ENCODE data around the gene SMIM11.
"Not testable (repeated sequence)": the region's sequence is repeated elsewhere in the genome, so short reads cannot be mapped to it uniquely, and the experiment has no call there.

SMIM11 gene, protein sequence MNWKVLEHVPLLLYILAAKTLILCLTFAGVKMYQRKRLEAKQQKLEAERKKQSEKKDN

DNA sequence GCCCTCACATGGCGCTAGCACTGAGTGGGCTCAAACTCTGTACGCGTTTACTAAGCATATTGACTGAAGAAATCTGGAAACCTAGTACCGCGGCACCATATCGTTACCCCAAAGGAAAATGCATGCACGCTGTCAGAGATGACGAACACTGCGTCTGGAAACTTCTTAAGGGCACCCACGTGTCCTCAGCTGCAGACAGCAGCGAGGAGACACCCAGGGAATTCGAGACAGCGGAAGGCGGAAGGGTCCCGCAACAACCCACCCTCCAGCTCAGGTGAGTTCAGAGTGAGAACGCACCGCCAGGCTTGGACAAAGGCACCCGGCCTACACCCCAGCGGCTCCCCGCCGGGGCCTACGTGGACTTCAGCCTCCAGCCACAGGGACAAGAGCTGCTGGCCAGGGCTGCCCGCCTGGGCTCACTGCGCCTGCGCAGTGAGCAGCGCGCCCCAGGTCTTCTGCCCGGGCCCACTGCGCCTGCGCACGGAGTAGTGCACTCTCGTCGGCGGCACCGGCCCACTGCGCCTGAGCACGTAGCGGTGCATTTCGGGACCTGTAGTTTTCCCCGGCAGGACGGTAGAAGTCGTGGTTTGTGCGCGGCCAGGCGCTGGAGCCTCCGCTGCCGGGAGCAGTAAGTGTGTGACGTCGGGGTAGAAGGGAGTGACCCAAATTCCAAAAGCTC, at the start of gene SMIM11:
SMIM11 (plus strand) TSS at position 568 of the 679 bp plus-strand sequence. CDS start 3,998 bp downstream, outside the sequence.
- DNase-seq, result not testable (repeated sequence)

DNA sequence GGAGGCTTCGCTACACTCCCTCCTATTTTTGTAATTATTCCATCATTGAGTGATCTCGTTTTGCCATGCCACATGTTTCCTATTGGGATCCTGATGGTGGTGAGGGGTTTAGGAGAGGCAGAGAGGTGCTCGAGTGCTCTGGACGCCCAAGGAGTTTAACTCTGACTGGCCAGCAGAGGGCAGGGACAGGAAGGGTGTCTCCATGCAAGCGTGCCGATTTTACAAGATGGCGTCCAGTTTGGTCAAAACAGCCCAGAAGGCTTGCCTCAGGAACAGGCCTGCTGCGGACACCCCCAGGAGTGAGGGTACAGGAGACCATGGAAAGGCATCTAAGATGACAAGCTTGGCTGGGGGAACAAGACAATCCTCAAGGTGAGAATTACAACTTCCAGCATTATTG, 45.3 kb upstream of the SMIM11 start:
- DNase-seq, result no peak

DNA sequence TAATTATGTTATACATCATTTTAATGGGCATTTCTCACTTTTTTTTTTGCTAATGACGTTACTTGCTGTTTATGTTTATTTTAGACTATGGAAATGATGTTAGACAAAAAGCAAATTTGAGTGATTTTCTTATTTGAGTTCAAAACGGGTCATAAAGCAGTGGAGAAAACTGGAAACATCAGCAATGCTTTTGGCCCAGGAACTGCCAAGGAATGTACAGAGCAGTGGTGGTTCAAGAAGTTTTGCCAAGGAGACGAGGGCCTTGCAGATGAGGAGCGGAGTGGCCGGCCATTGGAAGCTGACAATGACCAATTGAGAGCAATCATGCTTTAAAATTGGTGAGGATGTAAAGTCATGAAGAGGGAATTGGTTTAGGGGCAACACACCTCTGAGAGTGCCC, 43.6 kb upstream of the SMIM11 start:
- DNase-seq, result no peak

DNA sequence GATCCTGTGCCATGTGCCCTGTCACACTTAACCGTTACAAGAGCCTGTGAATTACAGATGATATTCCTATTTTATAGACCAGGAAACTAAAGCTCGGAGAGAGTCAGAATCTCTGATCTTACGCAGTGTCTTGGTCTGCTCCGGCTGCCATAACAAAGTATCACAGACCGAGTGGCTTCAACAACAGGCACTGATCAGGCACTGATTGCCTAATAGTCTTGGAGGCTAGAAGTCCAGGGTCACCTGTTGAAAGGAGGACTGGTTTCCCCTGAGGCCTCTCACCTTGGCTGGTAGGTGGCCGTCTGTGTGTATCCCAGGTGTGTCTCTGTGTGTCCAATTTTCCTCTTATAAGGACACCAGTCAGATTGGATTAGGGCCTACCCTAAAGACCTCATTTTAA, 43.0 kb upstream of the SMIM11 start:
- no peak for DNase-seq

DNA sequence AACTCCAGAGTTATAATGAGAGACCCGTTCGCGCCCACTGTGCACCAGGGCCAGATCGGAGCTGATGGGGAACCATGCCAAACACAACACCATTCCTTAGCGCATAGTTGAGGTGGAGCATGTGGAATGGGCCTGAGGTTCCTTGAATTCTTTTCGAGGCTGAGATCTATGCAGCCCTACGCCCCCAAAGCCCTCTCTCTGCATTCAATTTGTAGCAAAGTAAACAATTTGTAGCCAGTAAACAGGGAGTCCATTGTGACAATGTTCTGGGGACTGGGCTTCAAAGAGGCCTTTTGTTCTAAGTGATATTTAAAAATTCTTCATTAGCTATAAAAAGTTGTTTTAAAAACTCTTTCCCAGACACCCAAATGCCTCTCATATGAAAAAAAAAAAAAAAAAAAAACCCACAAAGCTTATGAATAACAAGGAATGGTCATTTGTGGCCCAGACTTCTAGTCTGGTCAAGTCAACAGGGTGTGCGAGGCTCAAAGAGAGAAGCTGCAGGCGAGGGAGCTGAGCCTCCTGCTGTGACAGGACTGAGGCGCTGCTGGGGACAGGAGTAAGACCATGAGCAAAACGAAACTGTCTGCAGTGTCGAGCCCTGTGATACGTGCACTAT, 42.1 kb upstream of the SMIM11 start:
- DNase-seq, result no peak

DNA sequence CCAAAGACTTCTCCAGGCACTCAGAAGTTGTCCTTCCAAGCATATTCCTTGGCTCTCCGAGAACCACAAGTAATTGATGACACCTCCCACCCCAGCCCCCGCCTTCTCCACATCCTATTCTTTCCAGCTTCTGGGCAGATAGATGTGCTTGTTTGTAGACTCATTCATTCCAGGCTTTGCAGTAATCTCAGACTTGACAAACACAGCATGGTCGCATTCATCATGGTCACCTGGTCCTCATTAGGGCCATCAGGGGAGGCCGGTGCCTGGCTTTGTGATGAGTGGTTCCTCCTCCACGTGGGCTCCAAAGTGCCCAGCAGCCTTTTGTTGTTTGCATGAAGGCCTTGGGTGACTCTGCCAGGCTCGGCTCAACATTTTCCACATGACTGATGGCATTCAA, 40.0 kb upstream of the SMIM11 start:
- no peak for DNase-seq

DNA sequence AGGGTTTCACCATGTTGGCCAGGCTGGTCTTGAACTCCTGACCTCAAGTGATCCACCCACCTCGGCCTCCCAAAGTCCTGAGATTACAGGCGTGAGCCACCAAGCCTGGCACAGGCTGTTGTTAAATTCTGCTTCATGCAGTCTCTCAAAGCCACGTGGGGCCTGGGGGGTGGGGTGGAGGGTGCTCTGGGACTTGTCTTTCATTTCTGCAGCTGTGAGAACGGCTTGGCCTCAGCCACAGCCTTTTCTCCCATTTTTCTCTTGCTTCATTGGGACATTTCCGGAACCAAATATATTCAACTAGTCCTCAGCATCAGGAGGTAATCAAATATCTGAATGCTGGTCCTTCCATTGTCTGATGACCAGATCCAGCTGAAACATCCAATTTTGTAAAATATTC, 39.1 kb upstream of the SMIM11 start:
- DNase-seq, result no peak

DNA sequence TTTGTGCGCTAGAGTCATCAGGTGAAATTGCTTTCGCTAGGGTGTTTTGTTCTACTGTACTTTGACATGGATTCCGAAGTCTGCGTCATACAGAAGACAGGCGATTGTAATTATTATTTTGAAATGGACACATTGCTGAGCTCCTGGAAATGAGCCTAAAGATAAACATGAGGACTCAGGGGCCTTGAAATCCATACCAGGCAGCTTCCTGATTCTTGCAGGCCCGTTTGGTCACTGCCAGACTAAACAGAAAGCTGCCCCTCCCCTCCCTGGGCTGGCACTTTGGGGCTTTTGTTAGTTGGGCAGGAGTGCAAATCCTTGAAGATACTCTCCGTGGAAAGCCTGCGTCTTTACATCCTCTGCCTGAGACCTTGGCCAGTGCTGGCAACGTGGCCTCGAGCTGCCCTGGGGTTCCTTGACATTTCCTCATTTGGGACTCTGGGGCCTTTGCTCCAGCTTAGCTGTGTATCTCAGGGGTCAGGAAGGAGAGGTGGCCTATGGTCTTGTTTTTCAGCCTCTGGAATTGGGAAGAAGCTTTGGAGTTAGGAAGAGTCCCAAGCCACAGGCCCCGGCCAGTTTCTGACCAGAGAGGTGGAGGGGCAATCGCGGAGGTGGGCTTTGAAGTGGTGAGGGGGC, 38.4 kb upstream of the SMIM11 start:
- no peak for DNase-seq

DNA sequence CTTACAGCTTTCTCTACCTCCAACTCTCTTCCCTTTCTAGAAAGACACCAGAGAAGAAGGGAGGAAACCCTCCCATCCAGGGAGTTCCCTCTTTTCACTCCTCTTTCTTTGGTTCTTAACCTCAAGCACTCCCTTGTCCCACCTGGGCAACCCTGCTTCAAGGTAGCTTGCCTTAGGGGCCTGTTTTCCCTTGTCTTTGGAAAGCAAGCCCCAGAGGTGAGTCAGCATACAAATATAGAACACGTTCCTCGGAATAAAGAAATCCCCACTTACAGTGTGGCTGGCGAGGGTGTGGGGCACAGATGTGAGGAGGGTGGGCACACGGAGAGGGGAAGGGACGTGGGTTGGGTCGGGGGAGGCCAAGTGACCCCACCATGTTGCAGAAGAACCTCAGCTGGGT, 37.6 kb upstream of the SMIM11 start:
- no peak for DNase-seq

DNA sequence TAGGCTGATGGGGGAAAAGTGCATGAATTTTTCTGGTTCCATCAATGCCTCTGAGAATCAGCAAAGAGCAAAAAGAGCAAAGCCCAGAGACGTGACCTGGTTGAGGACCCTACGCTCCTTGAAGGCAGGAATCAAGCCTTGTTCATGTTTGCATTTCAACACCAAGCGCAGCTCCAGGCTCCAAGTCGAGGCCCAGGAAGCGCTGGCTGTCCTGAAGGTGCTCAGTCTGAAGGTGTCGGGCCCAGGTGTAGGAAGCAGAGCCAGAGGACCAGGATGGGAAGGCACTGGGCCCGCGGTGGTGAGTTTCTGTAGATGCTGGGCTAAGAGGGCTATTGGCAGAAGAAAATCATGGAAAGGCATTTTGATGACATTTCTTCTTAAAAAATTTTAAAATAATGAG, 37.1 kb upstream of the SMIM11 start:
- DNase-seq, result no peak

DNA sequence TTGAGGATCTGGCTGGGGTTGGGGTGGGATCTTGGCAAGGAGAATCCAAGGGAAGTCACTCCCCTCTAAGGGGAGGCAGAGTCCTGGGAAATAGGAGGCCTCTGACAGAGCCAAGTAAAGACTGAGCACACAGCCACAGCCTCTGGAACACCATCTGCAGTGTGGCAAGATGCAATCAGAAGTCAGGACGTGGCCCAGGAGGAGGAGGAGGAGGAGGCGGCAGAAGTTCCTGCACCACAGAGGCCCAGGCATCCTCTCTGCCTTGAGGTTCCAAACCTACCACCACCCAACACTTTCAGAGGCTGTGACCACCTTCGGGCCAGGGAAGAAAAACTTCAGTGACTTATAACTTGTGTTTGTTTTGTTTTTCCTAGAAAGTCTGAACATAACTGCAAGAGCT, 35.2 kb upstream of the SMIM11 start:
- no peak for DNase-seq

DNA sequence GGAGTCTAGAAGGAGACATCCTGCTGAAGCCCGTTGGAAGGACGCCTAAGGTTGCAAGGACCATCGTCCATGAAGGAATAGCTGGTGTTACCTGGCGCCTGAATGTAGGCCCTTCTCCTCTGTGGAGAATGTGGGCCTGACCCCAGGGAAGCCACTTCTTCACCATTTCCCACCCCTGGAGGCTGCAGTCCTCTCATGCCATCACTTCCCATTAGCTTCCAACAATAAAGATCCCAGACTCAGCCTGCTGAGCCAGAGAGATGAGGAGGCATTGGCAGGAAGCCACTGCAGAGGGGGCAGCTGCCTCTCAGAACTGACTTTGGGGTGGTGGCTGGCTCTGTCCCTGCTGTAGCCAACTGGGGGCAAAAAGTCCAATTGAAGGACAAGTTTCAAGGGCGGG, 32.8 kb upstream of the SMIM11 start:
- DNase-seq, result no peak

DNA sequence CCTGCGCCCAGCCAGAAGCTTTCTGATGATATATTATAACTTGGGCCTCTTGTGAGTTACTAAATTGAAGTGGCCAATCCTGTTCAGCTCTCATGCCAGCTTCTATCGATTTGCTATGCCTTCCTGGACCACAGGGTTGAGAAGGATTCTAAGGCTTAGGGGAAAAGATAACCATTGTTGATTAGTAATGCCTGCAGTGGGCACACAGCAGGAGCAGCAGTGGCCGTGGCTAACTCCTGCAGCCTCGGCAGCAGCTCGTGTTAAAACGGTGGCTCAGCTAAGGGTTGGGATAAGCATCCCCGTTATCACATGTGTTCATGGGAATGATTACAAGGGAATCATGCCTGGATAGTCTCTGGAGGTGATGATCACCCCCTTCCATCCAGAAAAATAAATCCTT, 32.0 kb upstream of the SMIM11 start:
- no peak for DNase-seq

DNA sequence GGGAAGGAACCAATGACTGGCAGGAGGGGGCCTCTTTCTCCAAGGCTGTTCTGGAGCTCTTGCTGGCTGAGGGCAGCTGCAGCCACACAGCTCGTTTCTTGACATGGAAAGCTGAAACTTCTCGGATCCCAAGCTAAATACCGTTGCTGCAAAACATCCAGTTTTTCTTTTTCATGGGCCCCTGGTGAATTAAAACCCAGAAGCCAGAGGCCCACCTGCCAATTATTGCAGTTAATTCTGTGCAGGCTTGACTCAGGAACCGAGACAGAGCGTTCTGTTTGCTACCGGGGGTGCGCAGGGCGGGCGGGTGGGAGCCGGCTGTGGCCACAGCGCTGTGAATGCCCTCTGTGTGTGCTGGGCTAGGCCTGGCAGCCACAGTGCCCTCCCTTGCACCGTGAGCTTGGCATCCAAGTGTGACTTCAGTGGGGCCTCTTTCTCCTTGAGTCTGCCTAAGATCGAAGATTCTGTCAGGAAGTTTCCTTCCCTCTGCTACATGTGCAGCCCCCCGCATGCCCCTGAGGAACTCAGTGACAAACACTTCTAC, 31.4 kb upstream of the SMIM11 start:
- no peak for DNase-seq

DNA sequence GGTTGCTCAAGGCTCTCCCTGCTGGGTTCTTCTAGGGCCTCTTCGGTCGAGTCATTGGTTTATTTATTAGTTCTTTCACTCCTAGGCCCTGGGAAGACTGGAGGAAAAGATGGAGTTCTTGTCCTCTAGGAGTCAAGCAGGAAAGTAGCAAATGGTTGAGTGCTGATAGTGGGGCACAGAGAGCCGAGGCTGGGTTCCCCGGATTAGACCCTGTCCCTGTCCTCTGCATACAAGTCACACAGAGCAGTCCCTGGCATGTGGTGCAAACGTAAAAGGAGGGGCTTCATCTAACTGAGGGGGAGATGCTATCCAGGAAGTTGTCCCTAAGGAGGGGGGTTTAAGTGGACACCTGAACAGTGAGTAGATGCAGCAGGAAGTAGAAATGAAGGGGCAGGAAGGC, 30.7 kb upstream of the SMIM11 start:
- DNase-seq, result no peak

DNA sequence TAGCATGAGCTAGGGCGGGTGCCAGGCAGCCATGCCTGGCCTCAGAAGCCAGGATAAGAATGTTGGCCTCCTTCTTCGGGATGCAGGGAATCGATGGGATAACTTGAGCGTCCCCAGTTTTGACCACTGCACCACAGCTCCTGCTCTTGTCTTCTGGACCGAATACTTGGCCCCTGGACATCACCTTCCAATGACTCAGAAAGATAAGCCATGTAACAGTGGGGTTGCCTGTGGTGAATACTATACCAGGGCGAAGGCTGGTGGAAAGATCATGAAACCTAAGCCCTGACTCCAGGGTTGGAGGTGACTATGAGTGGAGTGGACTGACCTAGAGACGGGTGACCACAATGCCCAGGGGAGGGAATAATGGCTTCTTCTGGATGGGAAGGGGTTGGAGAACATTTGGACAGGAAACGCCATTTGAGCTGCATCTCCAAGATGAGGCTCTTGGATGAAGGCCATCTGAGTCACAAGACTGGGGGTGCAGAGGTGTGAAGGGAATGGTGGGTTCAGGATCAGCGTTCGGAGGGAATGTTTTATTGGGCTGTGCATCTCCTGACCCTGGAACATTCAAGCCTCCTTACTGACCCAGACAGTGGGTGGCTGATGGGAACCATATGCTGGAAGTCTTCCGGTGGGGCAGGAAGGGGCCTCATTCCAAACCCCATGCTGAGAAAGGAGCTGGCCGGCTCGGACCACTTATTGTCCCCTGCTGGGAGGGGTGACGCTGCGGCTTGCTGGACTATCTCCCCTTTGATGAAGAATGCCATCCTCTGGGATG, 30.0 kb upstream of the SMIM11 start:
- DNase-seq, result no peak

DNA sequence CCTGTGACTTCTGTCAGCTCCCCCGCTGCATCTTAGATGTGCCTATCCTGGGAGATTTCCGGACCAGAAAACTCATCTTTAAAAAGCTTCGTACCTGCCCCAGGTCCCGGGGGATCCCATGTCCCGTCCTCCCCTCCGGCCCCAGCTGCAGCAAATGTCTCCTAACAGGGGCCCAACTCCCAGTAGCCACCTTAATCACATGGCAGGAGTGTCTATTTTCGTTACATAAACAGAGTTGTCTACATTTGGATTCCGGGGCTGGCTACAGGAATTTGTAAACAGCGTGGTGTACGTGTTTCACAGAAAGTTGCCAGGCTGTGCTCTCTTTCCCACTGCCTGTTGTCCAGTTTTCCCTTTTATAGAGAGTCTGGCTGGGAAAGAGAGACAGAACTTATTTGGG, 29.4 kb upstream of the SMIM11 start:
- no peak for DNase-seq

DNA sequence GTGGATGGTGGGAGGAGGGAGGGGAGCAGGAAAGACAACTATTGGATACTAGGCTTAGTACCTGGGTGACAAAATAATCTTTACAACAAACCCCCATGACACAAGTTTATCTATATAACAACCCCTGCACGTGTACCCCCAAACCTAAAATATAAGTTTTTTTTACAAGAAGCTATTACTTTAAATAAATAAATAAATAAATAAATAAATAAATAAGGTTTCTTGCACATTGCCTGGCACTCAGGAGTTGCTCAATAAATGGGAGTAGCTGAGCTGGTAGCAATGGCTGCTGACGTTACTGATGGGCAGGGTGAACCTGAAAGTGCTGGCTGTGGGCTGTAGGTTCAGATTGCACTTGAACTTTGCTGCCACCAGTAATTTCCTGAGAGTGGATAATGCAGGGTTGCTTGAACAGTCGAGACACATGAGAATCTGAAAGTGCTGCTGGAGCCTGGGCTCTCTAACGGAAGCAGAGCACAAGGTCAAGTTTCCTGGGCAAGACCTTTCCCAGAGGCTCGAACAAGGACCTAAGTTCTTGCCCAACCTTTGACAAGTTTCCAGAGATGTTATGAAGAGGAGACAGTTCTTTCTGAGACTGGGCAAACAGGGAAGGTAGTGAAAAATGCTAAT, 26.3 kb upstream of the SMIM11 start:
- DNase-seq, result no peak

DNA sequence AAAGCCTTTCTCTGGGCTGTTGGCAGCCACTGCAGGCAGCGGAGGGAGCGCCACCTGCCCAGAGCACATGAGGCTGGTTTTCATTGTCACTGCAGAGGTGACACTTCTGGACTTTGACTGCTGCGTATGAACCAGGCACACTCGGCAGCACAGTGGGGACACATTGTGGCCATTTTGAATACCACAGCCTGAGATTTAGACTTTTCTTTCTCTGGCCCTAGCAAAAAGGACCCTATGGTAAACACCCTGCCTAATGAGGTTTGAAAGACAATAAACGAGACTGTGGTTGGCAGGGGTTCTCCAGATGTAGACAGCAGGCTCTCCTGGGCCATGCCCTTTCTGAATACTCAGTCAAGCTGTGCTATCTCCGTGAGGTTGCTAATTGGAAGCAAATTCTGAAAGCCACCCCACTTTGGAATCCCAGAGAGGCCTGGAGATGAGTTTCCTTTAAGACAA, 23.5 kb upstream of the SMIM11 start:
- DNase-seq, result peak; percentile 37

DNA sequence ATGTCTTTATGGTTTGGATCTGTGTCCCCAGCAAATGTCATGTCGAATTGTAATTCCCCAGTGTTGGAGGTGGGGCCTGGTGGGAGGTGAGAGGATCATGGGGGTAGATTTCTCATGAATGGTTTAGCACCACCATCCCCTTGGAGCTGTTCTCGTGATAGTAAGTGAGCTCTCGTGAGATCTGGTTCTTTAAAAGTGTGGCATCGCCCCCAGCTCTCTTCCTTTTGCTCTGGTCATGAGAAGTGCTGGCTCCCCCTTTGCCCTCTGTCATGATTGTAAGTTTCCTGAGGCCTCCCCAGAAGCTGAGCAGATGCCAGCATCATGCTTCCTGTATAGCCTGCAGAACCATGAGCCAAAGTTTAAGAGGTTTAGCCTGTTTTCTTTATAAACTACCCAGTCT, 22.8 kb upstream of the SMIM11 start:
- DNase-seq, result no peak

DNA sequence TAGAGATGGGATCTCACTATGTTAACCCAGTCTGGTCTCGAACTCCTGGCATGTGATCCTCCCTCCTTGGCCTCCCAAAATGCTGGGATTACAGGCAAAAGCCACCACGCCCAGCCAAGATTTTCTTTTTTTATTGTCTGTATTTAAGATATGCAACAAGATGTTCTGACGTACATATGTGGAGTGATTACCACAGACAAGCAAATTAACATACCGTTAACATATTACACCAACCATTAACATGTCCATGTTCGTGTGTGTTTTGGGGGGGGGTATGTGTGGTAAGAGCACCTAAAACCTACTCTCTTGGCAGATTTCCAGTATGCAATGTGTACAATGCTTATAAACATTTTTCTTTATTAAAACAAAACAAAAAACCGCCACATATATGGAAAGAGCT, 22.1 kb upstream of the SMIM11 start:
- DNase-seq, result no peak

DNA sequence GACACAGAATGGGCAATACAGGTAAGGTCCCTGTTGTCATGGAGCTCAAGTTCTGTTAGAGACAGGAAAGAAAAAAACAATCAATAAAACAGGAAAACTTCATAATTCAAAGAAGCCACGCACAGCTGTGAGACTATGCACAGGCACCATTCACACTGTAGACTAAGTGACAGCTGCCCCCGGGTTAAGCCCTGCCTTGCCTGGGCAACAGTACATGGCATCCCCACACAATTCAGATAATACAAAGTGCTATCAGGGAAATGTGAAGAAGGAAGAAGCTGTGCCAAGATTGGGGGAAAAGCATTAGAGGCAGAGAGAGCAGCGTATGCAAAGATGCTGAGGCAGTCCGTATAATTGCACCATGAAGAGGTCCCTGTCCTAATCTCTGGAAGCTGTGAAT, 20.5 kb upstream of the SMIM11 start:
- no peak for DNase-seq

DNA sequence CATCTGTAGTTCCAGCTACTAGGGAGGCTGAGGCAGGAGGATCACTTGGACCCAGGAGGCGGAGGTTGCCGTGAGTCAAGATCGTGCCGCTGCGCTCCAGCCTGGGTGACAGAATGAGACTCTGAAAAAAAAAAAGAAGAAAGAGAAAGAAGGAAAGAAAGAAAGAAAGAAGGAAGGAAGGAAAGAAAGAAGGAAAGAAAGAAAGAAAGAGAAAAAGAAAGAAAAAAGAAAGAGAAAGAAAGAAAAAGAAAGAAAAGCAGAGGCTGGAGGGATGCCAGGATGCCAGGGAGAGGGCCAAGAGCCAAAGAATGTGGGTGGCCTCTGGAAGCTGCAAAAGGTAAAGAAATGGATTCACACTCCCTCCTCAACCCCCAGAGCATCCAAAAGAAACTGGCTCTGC, 19.7 kb upstream of the SMIM11 start:
- no peak for DNase-seq

Measured in CD4-positive, alpha-beta T cell treated with Interleukin-21 for 1 hour (primary cell).